T-helper 1 cell treated with Interleukin-12 subunit alpha and Interleukin-12 subunit beta and Interleukin-4 antibody, amounts not matched to agents 30 ng/mL and 1 ng/mL, for 36 hours (primary cell): ENCODE results near the gene ACP6. TPM values are rescaled to one million over a fixed set of nuclear protein-coding genes. Genes with fewer than 3 reads are reported as not detected.
"Not testable (repeated sequence)": the region's sequence is repeated elsewhere in the genome, so short reads cannot be mapped to it uniquely, and the experiment has no call there.

ENCODE experiments used
- intact Hi-C: fragments of 100-400 bp; cut with micrococcal nuclease; formaldehyde crosslinking; loops from one replicate; pipeline ENCODE4 v1.15.1; 2024
- total RNA-seq: library from RNA; stranded (reverse); gene quantifications from 2 replicates; pipeline ENCODE4 v1.2.3, GENCODE V29; 2022

ACP6 gene
- total RNA-seq, 1 donor from 2014 or later, result 16.3 TPM

- intact Hi-C loops, result no loop called here
Measured at GRCh38 chr1:147624529-147624928, 45.8 kb downstream of the ACP6 start.

GRCh38 chr1:147624011-147624410, 46.3 kb downstream of the ACP6 start:
- intact Hi-C loops, result no loop called here

- intact Hi-C loops, result no loop called here
Measured at GRCh38 chr1:147622731-147623130, 47.6 kb downstream of the ACP6 start.

- intact Hi-C loops, result no loop called here
Measured at GRCh38 chr1:147620543-147620942, 49.8 kb downstream of the ACP6 start.

- intact Hi-C loops, result loop anchor here (2.0 kb wide), 1 partner anchor 79 kb away; the partner anchor contains the start of gene BCL9
Measured at GRCh38 chr1:147619741-147620140, 50.6 kb downstream of the ACP6 start.

- intact Hi-C loops, result loop anchor here (1.0 to 2.0 kb wide), 3 partner anchors 9 to 78 kb away; partner anchors contain the start of gene BCL9
Measured at GRCh38 chr1:147618771-147619170, 51.6 kb downstream of the ACP6 start.

- intact Hi-C loops, result loop anchor here (1.0 to 2.0 kb wide), 3 partner anchors 9 to 77 kb away; partner anchors contain the start of gene BCL9
Measured at GRCh38 chr1:147618077-147618569, 52.2 kb downstream of the ACP6 start.

GRCh38 chr1:147614966-147615365, 55.4 kb downstream of the ACP6 start:
- intact Hi-C loops, result not testable (repeated sequence)

- intact Hi-C loops, result no loop called here
Measured at GRCh38 chr1:147613506-147613905, 56.8 kb downstream of the ACP6 start.

- intact Hi-C loops, result no loop called here
Measured at GRCh38 chr1:147612366-147612765, 58.0 kb downstream of the ACP6 start.

GRCh38 chr1:147611586-147611985, 58.7 kb downstream of the ACP6 start:
- intact Hi-C loops, result no loop called here

- intact Hi-C loops, result no loop called here
Measured at GRCh38 chr1:147611021-147611426, 59.3 kb downstream of the ACP6 start.

- intact Hi-C loops, result no loop called here
Measured at GRCh38 chr1:147609358-147609757, 61.0 kb downstream of the ACP6 start.

GRCh38 chr1:147608596-147608995, 61.7 kb downstream of the ACP6 start:
- intact Hi-C loops, result no loop called here

- intact Hi-C loops, result no loop called here
Measured at GRCh38 chr1:147605591-147605990, 64.7 kb downstream of the ACP6 start.

- intact Hi-C loops, result no loop called here
Measured at GRCh38 chr1:147603986-147604385, 66.3 kb downstream of the ACP6 start.

- intact Hi-C loops, result loop anchor here (1.0 kb wide), 1 partner anchor 55 kb away; no protein-coding TSS in a partner anchor
Measured at GRCh38 chr1:147600119-147601111, 69.9 kb downstream of the ACP6 start.

GRCh38 chr1:147599362-147600118, 70.8 kb downstream of the ACP6 start:
- intact Hi-C loops, result loop anchor here (1.0 to 2.0 kb wide), 9 partner anchors 19 to 426 kb away; partner anchors contain the start of genes ACP6, BCL9 and CHD1L

- intact Hi-C loops, result loop anchor here (1.0 to 2.0 kb wide), 8 partner anchors 20 to 425 kb away; partner anchors contain the start of genes ACP6, BCL9 and CHD1L
Measured at GRCh38 chr1:147598621-147599361, 71.5 kb downstream of the ACP6 start.

- intact Hi-C loops, result no loop called here
Measured at GRCh38 chr1:147597010-147597409, 73.3 kb downstream of the ACP6 start.
